GM12878 (cell line): ENCODE results near the gene CD84.

Source experiments
- BCL11A ChIP-seq: IDR thresholded peaks from 2 replicates; pipeline ENCODE4 v1.6.1; 2011; ENCODE audit warnings: low read depth, low read length
- EZH2 ChIP-seq: IDR thresholded peaks from 2 replicates; pipeline ENCODE4 v1.6.1; 2012; ENCODE audit warnings: low read depth, mild to moderate bottlenecking, control low read depth, inconsistent platforms, low read length, borderline replicate concordance; ENCODE audit not compliant: control insufficient read depth
- GABPA ChIP-seq: IDR thresholded peaks from 2 replicates; pipeline ENCODE4 v1.6.1; 2014; ENCODE audit warnings: antibody characterized with exemption, low read depth, mild to moderate bottlenecking, inconsistent platforms
- HDAC2 ChIP-seq: fragments of 200-600 bp; sonication (generic); IDR thresholded peaks from 2 replicates; pipeline ENCODE4 v1.6.1; 2017
- NRF1 ChIP-seq: conservative IDR thresholded peaks from 2 replicates; pipeline ENCODE4 v1.6.1; 2011; ENCODE audit warnings: mild to moderate bottlenecking, low read depth, low read length, improper control_type of control experiment
- POLR2A ChIP-seq: IDR thresholded peaks from 2 replicates; pipeline ENCODE4 v1.6.1; 2011; ENCODE audit warnings: low read depth, mild to moderate bottlenecking, low read length
- POLR2AphosphoS5 ChIP-seq: IDR thresholded peaks from 2 replicates; pipeline ENCODE4 v1.6.1; 2011; ENCODE audit warnings: mild to moderate bottlenecking, low read length, inconsistent platforms
- RAD21 ChIP-seq: IDR thresholded peaks from 2 replicates; pipeline ENCODE4 v1.6.1; 2011; ENCODE audit warnings: mild to moderate bottlenecking, low read depth, low read length, moderate library complexity; ENCODE audit not compliant: insufficient read depth
- RFX5 ChIP-seq: IDR thresholded peaks from 2 replicates; pipeline ENCODE4 v1.6.1; 2011; ENCODE audit warnings: low read depth, low read length, improper control_type of control experiment
- TCF12 ChIP-seq: IDR thresholded peaks from 2 replicates; pipeline ENCODE4 v1.6.1; 2011; ENCODE audit warnings: low read depth, mild to moderate bottlenecking, low read length
- TF ChIP-seq, protein P1 (sequence below): fragments of 450-650 bp; IDR thresholded peaks from 2 replicates; pipeline ENCODE4 v1.6.1; 2017; ENCODE audit warnings: mild to moderate bottlenecking, moderate library complexity
- TF ChIP-seq, protein P2 (sequence below): IDR thresholded peaks from 2 replicates; pipeline ENCODE4 v1.6.1; 2012; ENCODE audit warnings: low read depth, low read length, improper control_type of control experiment
- TF ChIP-seq, protein P3 (sequence below), 3 experiments: IDR thresholded peaks in 2 of 3; conservative IDR thresholded peaks in 1 of 3; 2 replicates each; pipeline ENCODE4 v1.5.1; 2011; ENCODE audit warnings: low read depth in 3 of 3, low read length in 3 of 3, mild to moderate bottlenecking in 3 of 3, control low read depth in 2 of 3, moderate library complexity in 2 of 3, inconsistent platforms in 1 of 3, mixed read lengths in 1 of 3; ENCODE audit not compliant: control insufficient read depth in 2 of 3, insufficient read depth in 1 of 3; ENCODE audit errors: extremely low read depth in 1 of 3
- TF ChIP-seq, protein P4 (sequence below): fragments of 450-650 bp; IDR thresholded peaks from 2 replicates; pipeline ENCODE4 v1.6.1; 2017; ENCODE audit warnings: mild to moderate bottlenecking

DNA sequence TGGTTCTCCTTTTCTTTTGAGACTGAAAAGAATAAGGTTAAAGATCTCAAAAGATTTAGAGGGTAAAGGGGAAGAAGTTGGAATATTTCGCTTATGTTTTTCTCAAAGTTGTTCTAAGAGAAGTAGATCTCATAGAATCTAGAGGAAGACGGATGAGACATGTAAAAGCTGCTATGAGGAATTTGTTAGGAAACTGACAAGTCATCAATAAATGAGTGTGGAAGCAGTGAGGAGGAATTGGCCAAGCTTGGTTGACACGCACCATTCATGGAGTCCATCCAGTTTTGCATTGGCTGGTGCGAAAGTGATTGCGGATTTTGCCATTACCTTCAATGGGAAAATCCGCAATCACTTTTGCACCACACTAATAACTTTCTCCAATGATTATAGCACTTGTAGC lies 76.2 kb downstream of the CD84 start:
- TF ChIP-seq HDAC2: no peak
- TF ChIP-seq, protein P1, sequence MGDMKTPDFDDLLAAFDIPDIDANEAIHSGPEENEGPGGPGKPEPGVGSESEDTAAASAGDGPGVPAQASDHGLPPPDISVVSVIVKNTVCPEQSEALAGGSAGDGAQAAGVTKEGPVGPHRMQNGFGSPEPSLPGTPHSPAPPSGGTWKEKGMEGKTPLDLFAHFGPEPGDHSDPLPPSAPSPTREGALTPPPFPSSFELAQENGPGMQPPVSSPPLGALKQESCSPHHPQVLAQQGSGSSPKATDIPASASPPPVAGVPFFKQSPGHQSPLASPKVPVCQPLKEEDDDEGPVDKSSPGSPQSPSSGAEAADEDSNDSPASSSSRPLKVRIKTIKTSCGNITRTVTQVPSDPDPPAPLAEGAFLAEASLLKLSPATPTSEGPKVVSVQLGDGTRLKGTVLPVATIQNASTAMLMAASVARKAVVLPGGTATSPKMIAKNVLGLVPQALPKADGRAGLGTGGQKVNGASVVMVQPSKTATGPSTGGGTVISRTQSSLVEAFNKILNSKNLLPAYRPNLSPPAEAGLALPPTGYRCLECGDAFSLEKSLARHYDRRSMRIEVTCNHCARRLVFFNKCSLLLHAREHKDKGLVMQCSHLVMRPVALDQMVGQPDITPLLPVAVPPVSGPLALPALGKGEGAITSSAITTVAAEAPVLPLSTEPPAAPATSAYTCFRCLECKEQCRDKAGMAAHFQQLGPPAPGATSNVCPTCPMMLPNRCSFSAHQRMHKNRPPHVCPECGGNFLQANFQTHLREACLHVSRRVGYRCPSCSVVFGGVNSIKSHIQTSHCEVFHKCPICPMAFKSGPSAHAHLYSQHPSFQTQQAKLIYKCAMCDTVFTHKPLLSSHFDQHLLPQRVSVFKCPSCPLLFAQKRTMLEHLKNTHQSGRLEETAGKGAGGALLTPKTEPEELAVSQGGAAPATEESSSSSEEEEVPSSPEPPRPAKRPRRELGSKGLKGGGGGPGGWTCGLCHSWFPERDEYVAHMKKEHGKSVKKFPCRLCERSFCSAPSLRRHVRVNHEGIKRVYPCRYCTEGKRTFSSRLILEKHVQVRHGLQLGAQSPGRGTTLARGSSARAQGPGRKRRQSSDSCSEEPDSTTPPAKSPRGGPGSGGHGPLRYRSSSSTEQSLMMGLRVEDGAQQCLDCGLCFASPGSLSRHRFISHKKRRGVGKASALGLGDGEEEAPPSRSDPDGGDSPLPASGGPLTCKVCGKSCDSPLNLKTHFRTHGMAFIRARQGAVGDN: no peak
- TF ChIP-seq, protein P2, sequence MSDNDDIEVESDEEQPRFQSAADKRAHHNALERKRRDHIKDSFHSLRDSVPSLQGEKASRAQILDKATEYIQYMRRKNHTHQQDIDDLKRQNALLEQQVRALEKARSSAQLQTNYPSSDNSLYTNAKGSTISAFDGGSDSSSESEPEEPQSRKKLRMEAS: no peak
- no peak for TF ChIP-seq RFX5
- TF ChIP-seq TCF12: no peak
- TF ChIP-seq GABPA: no peak
- TF ChIP-seq RAD21: no peak
- no peak for TF ChIP-seq NRF1
- TF ChIP-seq, protein P3, sequence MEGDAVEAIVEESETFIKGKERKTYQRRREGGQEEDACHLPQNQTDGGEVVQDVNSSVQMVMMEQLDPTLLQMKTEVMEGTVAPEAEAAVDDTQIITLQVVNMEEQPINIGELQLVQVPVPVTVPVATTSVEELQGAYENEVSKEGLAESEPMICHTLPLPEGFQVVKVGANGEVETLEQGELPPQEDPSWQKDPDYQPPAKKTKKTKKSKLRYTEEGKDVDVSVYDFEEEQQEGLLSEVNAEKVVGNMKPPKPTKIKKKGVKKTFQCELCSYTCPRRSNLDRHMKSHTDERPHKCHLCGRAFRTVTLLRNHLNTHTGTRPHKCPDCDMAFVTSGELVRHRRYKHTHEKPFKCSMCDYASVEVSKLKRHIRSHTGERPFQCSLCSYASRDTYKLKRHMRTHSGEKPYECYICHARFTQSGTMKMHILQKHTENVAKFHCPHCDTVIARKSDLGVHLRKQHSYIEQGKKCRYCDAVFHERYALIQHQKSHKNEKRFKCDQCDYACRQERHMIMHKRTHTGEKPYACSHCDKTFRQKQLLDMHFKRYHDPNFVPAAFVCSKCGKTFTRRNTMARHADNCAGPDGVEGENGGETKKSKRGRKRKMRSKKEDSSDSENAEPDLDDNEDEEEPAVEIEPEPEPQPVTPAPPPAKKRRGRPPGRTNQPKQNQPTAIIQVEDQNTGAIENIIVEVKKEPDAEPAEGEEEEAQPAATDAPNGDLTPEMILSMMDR (IDR thresholded peaks at IDR 0.05 in 2 of 3, conservative IDR thresholded peaks at IDR 0.05 in 1 of 3; ENCODE audit: control insufficient read depth in 2 of 3, extremely low read depth in 1 of 3, insufficient read depth in 1 of 3, low read depth in 3 of 3, low read length in 3 of 3): no peak
- TF ChIP-seq, protein P4, sequence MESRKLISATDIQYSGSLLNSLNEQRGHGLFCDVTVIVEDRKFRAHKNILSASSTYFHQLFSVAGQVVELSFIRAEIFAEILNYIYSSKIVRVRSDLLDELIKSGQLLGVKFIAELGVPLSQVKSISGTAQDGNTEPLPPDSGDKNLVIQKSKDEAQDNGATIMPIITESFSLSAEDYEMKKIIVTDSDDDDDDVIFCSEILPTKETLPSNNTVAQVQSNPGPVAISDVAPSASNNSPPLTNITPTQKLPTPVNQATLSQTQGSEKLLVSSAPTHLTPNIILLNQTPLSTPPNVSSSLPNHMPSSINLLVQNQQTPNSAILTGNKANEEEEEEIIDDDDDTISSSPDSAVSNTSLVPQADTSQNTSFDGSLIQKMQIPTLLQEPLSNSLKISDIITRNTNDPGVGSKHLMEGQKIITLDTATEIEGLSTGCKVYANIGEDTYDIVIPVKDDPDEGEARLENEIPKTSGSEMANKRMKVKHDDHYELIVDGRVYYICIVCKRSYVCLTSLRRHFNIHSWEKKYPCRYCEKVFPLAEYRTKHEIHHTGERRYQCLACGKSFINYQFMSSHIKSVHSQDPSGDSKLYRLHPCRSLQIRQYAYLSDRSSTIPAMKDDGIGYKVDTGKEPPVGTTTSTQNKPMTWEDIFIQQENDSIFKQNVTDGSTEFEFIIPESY: no peak
- no peak for TF ChIP-seq POLR2AphosphoS5
- no peak for TF ChIP-seq BCL11A
- no peak for TF ChIP-seq EZH2
- TF ChIP-seq POLR2A: no peak
